GM23338 (cell line): Measurements from ENCODE around the gene RPL37A.

ENCODE experiments used
- CTCF ChIP-seq, 2 experiments: fragments of 200-600 bp in 1 of 2; sonication (generic) in 1 of 2; conservative IDR thresholded peaks; 2 replicates each; pipeline versions ENCODE4 v1.5.1 to v1.6.1; 2016 to 2017; ENCODE audit warnings: antibody characterized with exemption in 2 of 2, low read depth in 2 of 2, mild to moderate bottlenecking in 2 of 2, moderate library complexity in 1 of 2
- EZH2phosphoT487 ChIP-seq: fragments of 200-600 bp; sonication (generic); IDR thresholded peaks from one replicate; pipeline ENCODE4 v1.8.1; 2018; ENCODE audit warnings: antibody characterized with exemption; ENCODE audit not compliant: unreplicated experiment
- POLR2AphosphoS5 ChIP-seq: IDR thresholded peaks from 2 replicates; pipeline ENCODE4 v1.6.1; 2016; ENCODE audit warnings: antibody characterized with exemption, low read depth

GRCh38 chr2:216497382-216498069 lies 1.1 kb upstream of the RPL37A start:
- no peak for TF ChIP-seq EZH2phosphoT487
- no peak for TF ChIP-seq CTCF (conservative IDR thresholded peaks at IDR 0.05; ENCODE audit: low read depth in 2 of 2)
- no peak for TF ChIP-seq POLR2AphosphoS5
